Fibroblast of lung (primary cell): ENCODE results near the gene SFRP5.
A peak's percentile ranks its signal among the peaks of the same experiment; 100 is the strongest.

Experiments
- EZH2 ChIP-seq: IDR thresholded peaks from 2 replicates; pipeline ENCODE4 v1.5.1; 2012; ENCODE audit warnings: low read length, control low read depth, mild to moderate bottlenecking; ENCODE audit errors: missing control alignments
- TF ChIP-seq, protein P1 (sequence below), 2 donors: IDR thresholded peaks in 1 of 2; conservative IDR thresholded peaks in 1 of 2; 1 replicate in 1 of 2; 2 replicates in 1 of 2; pipeline ENCODE4 v1.5.1; 2011 to 2012; ENCODE audit warnings: low read length in 2 of 2, control low read depth in 1 of 2, inconsistent platforms in 1 of 2, low read depth in 1 of 2, mild to moderate bottlenecking in 1 of 2

DNA sequence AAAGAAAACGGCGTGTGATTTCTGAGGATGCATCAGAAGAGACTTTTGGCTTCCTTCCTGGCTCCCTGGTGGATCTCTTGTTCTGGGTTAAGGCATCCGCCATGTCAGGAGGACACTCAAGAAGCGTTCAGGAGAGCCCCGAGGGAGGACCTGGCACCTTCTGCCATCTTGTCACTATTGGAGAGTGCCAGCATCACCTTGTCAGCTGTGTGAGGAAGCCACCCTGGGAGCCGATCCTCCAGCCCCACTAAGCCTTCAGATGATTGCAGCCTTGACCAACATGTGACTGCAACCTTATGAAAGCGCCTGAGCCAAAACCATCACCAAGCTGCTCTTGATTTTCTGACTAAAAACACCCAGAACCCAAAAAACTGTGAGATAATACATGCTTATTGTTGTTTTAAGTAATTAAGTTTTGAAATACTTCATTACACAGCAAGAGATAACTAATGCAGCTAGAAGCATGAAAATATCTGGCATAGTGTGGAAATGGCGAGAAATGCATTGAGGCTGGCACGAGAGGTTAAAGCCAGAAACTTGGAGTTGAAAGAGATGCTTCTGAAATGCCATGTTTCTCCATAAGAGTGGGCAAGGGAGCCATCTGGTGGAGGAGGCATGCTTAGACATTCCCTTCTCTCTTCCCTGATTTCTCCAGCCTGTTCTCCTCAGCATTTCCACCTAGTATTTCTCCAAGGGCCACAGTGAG, 40.3 kb downstream of the SFRP5 start:
- TF ChIP-seq, protein P1, sequence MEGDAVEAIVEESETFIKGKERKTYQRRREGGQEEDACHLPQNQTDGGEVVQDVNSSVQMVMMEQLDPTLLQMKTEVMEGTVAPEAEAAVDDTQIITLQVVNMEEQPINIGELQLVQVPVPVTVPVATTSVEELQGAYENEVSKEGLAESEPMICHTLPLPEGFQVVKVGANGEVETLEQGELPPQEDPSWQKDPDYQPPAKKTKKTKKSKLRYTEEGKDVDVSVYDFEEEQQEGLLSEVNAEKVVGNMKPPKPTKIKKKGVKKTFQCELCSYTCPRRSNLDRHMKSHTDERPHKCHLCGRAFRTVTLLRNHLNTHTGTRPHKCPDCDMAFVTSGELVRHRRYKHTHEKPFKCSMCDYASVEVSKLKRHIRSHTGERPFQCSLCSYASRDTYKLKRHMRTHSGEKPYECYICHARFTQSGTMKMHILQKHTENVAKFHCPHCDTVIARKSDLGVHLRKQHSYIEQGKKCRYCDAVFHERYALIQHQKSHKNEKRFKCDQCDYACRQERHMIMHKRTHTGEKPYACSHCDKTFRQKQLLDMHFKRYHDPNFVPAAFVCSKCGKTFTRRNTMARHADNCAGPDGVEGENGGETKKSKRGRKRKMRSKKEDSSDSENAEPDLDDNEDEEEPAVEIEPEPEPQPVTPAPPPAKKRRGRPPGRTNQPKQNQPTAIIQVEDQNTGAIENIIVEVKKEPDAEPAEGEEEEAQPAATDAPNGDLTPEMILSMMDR (conservative IDR thresholded peaks at IDR 0.05 in 1 of 2, IDR thresholded peaks at IDR 0.05 in 1 of 2; ENCODE audit: low read depth in 1 of 2, low read length in 2 of 2) = peak; percentile 87 to 94
- TF ChIP-seq EZH2 = no peak
